Measurements from ENCODE around the gene CHAC2.

GRCh38 chr2:53739032-53739431 is 28.6 kb upstream of the CHAC2 start:
- no peak for TF ChIP-seq CTCF (IDR thresholded peaks at IDR 0.05)
- no peak for TF ChIP-seq POLR2A (IDR thresholded peaks at IDR 0.05)
